Measurements from ENCODE around the gene CNTNAP5.
A peak's percentile ranks its signal among the peaks of the same experiment; 100 is the strongest.

Gene CNTNAP5

GRCh38 chr2:124065636-124066035, 40.5 kb downstream of the CNTNAP5 start:
- DNase-seq: no peak

- no peak for DNase-seq
Observed at GRCh38 chr2:124066776-124067175, 41.7 kb downstream of the CNTNAP5 start.

GRCh38 chr2:124079045-124079444, 54.0 kb downstream of the CNTNAP5 start:
- DNase-seq: no peak

GRCh38 chr2:124080281-124081153, 55.4 kb downstream of the CNTNAP5 start:
- DNase-seq: no peak

GRCh38 chr2:124081154-124081716, 56.1 kb downstream of the CNTNAP5 start:
- DNase-seq: no peak

GRCh38 chr2:124088616-124089015, 63.5 kb downstream of the CNTNAP5 start:
- DNase-seq: no peak

GRCh38 chr2:124091721-124092120, 66.6 kb downstream of the CNTNAP5 start:
- no peak for DNase-seq

GRCh38 chr2:124092651-124093050, 67.6 kb downstream of the CNTNAP5 start:
- DNase-seq: no peak

- no peak for DNase-seq
Observed at GRCh38 chr2:124104914-124105313, 79.8 kb downstream of the CNTNAP5 start.

GRCh38 chr2:124112206-124112605, 87.1 kb downstream of the CNTNAP5 start:
- DNase-seq: no peak

- no peak for DNase-seq
Observed at GRCh38 chr2:124112966-124113365, 87.9 kb downstream of the CNTNAP5 start.

- DNase-seq: no peak
Observed at GRCh38 chr2:124120246-124120645, 95.2 kb downstream of the CNTNAP5 start.

GRCh38 chr2:124121106-124121505, 96.0 kb downstream of the CNTNAP5 start:
- DNase-seq: no peak

GRCh38 chr2:124121760-124122275, 96.7 kb downstream of the CNTNAP5 start:
- DNase-seq: no peak

GRCh38 chr2:124122340-124122739, 97.3 kb downstream of the CNTNAP5 start:
- DNase-seq: no peak

- DNase-seq: no peak
Observed at GRCh38 chr2:124131276-124131675, 106.2 kb downstream of the CNTNAP5 start.

- DNase-seq: no peak
Observed at GRCh38 chr2:124136110-124136509, 111.0 kb downstream of the CNTNAP5 start.

- DNase-seq: no peak
Observed at GRCh38 chr2:124138076-124138475, 113.0 kb downstream of the CNTNAP5 start.

- peak; percentile 58 for DNase-seq
Observed at GRCh38 chr2:124145982-124146381, 120.9 kb downstream of the CNTNAP5 start.

- DNase-seq: no peak
Observed at GRCh38 chr2:124147552-124147951, 122.5 kb downstream of the CNTNAP5 start.

- peak; percentile 70 for DNase-seq
Observed at GRCh38 chr2:124149571-124149970, 124.5 kb downstream of the CNTNAP5 start.

- no peak for DNase-seq
Observed at GRCh38 chr2:124151691-124152090, 126.6 kb downstream of the CNTNAP5 start.

GRCh38 chr2:124153713-124154112, 128.6 kb downstream of the CNTNAP5 start:
- DNase-seq: no peak

GRCh38 chr2:124159166-124159565, 134.1 kb downstream of the CNTNAP5 start:
- no peak for DNase-seq
